HG03135 (cell line): ENCODE measurements around the gene HDAC4.

Experiments
- ATAC-seq: cut with Tn5 transposase; IDR thresholded peaks from one replicate; pipeline ENCODE4 v1.9.1; 2021; ENCODE audit warnings: mild to moderate bottlenecking, moderate library complexity; ENCODE audit not compliant: unreplicated experiment

HDAC4 gene

DNA sequence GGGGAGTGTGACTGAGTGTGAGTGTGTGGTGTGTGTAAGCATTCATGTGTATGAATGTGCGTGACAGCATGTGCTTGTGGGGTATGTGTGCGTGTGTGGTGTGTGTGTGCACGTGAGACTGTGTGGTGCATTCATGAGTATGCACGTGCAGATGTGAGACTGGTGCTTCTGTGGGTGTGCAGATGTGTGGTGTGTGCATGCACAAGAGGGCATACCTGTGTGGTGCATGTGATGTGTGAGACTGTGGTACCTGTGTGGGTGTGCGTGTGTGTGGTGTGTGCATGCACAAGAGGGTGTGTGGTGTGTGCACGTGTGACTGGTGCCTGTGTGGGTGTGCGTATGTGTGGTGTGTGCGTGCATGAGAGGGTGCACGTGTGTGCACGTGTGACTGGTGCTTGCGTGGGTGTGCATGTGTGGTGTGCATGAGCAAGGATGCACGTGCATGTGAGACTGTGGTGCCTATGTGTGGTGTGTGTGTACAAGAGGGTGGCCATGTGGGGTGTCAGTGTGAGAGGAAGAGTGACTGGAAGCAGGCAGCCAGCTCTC lies 339.6 kb downstream of the HDAC4 start:
- no peak for ATAC-seq

DNA sequence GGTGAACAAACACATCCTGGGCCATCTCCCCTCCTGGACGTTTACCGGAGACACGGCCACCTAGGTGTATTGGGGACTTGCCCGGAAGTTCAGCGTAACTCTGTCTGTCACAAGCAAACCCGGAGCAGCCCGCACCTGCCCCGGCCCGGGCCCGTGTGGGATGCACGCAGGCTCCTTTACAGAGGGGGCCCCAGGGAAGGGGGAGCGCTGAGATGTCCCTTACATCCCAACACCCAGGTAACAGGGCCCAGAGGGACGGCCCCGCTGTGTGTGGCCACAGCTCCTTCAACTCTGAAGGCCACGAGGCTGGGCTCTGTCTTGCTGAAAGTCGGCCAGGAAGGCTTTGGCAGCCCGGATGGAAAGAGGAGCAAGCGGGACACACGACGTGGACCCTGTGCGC lies 340.1 kb downstream of the HDAC4 start:
- ATAC-seq, result no peak

DNA sequence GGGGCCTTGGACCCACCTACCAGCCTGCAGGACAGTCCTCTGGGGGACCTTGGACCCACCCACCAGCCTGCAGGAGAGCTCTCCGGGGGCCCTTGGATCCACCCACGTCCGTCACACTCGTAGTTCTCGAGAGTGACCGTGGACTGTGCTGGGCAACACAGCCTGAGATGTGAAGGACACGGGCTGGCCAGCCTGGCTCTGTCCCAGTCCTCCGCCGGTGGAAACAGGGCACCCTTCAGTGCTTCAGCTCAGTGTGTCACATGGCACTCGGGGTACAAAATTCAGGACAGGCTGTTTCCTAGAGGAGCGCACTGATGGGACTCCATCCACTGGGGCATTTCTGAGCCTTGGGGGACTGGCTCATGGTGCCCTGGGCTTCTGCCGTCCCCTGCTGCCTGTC lies 341.0 kb downstream of the HDAC4 start:
- ATAC-seq, result no peak

DNA sequence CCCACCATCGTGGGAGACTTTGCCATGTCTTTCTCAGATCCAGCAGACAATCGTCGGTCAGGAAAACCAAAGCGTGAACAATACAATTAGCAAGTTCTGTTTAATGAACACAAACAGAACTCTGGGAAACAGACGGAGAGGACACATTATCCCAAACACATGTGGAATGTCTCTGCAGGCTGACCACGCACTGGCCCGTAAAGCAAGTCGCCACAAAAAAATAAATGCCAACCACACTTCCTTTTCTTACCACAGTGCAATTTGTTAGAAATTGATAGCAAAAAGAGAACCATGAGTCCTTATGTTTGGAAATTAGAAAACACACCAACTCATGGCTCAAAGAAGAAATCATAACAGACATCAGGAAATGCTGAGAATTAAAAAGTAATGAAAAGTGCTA lies 342.1 kb downstream of the HDAC4 start:
- ATAC-seq, result no peak

DNA sequence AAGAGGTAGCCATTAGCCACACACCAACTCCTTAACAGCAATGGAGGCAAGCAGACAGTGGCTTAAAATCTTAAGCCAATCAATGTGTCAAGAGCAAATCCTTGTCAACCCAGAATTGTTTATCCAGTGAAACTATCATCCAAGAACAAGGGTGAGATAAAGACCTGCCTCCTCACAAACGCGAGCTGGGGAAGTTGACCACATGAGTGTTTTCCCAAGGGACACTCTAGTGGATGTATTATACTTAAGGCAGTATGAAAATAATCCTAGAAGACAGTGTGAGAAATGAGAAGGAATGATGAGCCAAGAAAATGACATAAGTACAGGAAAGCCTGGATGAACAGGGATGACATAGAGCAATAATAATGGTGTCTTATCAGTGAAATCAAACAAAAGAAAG lies 343.3 kb downstream of the HDAC4 start:
- ATAC-seq, result no peak

DNA sequence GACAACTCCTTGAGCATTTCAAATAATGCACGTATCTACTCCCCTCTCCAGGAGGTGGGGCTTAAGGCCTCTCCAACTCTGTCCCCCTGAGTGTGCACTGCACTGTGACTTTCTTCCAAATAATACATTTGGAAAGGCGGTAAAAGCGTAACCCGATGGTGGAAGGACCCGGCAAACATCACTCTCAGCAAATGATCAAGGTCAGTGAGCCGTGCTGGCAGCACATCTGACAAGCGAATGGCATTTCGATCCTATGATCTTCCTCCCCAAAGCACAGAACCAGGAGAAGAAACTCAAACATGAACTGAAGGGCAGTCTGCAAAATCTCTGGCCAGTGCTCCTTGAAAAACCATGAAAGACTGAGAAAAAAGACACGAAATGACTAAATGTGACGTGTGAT lies 344.2 kb downstream of the HDAC4 start:
- ATAC-seq, result no peak

DNA sequence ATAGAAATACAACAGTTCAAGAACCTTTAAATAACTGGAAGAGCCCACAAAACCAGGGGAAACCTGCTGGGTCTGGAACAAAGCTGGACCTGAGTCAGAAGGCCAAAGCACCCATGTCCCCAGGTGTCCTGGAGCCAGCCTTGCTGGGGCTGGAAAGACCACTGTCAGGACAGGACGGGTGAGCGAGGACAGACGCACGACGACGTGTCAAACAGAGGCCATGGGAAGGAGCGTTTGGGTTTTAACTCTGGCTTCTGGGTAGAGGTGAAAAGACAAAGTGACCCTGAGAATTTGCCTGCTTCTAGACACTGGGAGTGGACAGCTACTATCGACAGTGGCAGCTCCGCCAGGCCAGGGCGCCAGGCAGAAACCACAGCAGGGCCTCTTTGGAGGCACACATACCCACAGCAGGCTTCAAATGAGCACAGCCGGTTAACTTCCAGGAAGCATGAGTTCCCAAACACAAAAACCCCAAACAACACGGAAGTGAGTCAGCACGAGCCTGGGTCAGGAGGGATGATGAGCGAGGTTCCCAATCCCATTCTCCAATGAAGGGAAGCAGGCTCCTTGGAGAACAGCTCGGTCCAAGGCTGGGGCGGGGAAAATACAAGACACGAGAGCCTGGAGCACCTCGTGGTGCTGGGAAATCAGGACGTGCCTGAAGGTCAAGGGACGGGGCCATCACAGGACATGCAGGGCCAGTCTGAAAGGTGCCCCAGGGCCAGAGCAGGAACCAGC lies 344.9 kb downstream of the HDAC4 start:
- ATAC-seq, result no peak

DNA sequence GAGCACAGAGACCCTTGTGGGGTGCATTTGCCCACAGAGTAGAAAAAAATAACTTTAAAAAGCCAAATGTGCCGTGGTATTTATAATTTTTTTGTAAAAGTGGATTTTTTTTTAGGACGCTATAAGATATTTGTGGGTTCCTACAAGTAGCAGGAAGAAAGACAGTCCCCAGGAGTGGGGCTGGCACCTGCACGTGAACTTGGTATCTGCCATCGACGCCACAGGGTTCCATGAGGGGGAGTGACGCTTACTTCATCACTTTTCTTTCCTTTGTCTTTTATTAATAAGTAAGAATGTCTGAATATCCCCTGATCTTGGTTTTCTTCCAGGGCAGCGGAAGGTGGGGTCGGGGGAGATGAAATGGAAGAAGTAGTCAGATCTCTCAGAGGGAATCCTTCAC lies 345.9 kb downstream of the HDAC4 start:
- ATAC-seq, result no peak

DNA sequence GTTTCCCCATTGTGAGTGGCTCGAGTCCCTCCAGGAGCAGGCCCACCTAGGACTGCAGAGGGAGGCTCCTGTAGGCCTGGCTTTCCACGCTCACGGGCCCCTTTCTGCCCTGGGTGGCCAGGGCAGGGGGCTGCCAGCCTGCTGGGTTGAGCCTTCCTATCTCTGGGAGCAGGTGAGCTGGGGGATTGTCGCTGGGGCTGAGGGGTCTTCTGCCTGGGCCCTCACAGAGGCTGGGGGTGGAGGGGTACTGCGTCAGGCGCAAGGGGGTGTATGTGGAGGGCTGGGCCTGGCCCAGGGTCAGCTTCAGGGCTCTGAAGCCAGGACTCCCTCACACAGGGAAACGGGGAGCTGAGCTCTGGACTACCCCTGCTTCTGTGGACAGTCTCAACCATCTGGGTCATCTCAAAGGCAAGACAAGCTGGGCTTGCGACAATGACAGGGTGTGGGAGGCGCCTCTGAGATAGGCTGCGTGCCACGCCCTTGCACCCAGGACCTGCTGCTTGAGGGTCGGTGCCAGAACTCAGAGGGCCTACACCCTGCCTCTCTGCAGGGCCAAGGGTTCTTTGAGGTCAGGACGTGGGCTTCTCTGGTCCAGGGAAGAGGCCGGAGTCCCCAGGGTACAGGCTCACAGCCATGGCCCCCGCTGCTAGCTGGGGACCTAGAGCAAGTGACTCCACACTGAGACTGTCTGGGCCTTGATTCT lies 346.9 kb downstream of the HDAC4 start:
- no peak for ATAC-seq

DNA sequence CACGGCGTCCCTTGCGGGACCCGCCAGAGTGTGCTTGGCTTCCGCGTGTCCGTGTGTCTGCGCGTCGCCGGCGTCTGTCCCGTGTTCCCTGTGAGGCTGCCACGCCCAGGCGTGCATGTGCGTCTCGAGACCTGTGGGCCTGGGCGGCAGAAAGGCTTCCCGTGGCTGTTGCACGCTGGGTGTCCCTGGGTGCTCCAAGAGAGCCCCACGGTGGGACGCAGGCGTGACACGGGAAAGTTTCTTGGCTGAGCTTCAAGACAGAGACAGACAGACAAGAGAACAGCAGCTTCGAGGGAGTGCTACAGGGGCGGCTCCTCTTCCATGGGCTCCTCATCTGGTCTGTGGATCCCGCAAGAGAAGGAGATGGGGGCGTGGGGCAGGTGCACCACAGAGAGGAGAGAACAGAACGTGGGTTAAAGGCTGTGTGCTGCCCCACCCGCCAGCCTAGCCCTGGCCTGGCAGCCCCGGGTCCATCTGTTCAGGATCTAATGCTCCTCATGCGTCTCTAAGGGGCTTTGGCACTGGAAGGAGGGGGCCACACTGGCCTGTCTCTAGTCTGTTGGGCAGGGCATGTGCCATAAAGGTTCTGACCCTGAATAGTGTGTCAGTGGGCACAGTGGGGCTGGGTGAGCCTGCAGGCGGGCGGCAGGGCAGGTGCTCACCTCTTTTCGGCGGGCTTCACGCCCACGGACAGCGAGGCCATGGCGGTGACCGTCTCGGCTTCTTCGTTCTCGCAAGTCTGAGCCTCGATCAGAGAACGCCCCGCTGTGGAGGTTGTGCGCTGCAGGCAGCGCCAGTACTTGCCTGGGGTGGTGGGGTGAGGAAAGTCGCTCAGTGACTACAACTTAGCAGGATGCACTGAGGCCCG lies 347.8 kb downstream of the HDAC4 start:
- no peak for ATAC-seq

DNA sequence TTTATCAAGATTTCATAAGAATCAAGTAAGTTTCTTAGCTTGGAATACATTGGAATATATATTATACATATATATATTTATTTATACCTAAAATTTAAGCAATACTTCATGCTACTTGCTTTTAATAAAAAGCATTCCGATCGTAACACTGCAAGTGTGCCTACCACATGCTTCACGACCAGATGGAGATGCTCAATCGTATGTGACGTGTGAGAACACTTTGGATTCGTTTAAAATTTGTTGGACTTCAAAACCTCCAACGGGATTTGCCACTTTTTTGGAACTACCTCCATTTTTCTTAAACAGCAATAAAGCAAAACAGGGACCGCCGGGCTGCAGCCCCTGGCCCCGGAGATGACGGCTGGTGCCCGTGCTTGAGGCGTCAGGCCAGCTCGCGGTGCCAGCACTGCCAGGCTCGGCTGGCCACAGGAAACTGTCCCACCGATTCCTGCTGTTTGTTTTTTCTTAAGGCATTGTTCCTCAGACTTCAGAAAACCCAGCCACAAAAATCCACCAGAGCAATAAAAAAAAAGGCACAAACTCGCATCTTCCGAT lies 348.9 kb downstream of the HDAC4 start:
- no peak for ATAC-seq

DNA sequence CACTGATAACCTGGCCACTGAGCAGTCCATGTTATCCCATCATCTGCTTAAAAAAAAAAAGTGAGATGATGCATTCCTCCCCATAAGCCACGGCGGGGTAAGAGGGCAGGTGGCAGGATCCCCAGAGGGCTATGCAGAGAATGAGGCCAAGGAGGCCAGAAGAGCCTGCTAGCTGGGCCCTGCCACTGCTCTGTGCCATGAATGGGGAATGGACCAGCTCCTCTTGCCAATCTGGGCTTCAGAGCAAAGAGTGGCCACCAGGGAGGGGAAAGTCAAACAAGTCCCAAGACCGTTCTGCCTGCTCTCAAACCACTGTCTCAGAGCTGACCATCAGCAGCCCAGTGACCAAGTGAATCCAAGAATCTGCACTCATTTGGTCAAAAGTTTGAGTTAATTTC lies 350.6 kb downstream of the HDAC4 start:
- no peak for ATAC-seq

DNA sequence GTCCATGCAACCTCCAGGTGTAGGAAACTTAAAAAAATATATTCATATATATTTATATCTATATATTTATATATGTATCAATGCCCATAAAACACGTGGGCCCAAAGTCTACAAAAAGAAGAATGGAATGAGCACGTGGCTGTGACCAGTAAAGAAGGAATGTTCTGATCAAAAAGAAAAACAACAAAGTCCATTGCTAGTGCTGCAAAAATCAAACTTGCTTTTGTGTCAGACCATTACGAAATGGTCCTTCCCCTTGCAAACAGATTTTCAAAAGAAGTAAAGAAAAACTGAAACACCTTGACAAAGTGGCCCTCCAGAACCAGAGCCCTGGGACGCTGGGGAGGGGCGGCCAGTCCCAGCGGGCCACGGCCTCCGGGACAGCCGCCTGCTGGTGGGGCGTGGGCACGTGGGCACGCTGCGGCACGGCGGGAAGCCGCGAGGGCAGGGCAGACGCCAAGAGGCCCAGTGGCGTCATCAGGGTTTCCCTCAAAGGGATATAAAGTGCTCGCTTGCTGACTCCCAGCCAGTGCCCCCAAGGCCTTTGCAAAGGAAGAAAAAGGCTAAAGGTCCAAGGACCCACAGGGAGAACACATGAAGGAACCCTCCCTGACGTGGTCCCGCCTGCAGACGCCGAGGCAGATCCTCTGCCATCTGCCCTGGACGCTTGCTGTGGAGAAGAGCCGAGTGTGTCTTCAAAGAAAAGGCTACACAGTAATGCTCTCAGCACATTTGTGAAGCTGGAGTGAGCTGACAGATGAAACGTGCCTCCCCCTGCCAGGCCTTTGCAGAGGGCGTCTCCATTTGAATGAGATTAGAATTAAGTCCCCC lies 351.2 kb downstream of the HDAC4 start:
- no peak for ATAC-seq

DNA sequence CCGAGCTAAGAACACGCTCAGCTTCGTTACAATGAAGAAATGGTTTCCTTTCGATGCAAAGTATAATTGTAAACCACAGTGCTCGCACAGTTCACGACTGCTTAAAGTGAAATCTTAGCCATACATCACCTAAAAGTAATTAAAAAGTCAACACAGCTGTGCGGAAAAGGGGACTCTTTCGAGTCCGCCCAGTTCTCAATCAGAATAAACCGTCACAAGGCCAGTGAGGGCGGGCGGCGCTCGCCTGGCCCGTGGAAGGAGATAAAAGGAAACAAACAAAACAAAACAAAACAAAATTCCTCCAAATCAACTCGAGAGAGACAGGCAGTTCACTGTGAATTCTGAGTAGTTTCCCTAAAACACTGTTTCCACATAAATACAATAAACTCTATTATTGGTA lies 352.1 kb downstream of the HDAC4 start:
- no peak for ATAC-seq

DNA sequence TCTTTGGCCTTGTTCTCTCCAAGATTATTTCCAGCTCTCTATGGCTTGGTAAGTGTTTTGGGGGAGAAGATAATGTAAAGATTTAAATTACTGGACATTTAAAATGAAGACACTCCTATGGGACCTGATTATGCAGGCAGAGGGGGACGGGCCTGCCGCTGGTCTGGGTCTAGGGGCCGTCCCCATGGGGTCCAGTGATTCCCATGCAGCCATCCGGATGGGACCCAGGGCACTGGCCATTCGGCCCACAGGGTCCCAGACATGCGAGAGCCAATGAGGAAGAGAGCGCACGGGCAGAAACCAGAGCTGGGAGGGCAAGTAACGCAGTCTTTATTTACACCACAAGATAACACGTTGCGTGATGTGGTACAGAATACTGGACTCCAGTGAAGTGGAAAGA lies 353.0 kb downstream of the HDAC4 start:
- ATAC-seq, result no peak

DNA sequence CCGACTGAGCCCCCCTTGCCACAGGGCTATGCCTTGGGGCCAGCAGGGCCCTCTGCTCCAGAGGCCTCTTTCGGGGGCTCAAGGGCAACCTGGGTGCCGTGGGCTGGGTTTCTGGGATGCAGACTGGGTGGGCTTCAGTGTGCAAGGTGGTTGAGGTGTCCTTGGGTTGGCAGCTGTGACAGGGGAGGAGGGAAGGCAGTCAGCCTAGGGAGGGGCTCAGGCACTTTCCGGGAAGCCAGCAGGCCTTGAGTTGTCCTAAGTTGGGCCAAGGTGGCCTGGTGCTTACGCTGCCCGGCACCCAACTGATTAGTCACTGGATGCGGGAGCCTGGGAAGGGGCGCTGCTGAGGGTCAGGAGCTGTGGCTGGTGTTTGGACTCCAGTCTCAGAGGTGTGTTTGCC lies 353.4 kb downstream of the HDAC4 start:
- ATAC-seq, result no peak

DNA sequence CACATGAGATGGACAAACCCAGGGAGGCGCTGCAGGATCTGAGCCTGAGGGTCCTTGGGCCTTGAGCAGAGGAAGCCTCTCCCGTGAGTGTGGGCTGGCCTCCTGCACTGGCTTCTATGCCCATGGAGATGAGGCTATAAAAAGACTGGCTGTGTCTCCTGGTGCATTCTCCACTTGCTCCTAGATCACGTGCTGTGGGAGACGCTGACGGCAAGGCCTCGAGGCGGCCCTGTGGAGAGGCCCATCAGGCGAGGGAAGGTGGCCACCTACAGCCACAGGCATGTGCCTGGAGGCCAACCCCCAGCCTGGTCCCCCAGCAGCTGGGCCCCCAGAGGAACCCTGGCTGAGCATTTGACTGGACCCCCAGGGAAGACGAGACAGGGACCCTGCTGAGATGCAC lies 354.0 kb downstream of the HDAC4 start:
- ATAC-seq, result no peak

DNA sequence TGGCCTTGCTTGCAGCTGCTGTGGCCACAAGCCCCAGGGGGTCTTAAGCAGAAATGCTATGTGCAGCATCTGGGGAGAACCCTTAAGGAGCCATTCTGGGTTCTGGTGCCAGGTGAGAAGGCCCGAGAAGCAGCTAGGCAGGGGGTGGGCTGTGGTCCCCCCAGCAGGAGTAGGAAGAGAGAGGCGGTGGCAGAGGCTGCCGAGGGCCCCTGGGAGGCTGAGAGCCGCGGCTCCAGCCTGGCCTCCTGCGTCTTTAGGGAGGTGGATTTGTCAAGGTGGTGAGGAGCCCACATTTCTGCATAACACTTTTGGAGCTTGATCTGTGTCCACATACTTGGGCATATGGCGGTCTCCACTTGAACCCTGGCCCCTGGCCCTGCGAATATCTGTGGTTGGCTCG lies 356.5 kb downstream of the HDAC4 start:
- no peak for ATAC-seq

DNA sequence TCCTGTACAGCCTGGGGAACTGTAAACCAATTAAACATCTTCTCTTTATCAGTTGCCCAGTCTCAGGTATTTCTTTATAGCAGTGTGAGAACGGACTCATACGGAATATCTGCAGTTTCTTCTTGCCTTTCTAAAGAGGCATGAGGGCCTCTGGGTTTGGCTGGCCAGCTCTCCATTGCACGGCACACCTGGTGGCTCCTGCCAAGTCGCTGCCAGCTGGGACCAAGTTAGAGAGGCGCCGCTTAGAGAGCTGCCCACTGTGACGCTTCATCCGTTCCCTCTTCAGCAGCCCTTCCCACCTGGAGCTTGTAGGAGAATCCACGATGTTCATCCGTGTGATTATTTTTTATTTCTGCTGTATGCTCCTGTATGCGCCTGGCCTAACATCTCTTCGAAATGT lies 357.5 kb downstream of the HDAC4 start:
- ATAC-seq, result no peak

DNA sequence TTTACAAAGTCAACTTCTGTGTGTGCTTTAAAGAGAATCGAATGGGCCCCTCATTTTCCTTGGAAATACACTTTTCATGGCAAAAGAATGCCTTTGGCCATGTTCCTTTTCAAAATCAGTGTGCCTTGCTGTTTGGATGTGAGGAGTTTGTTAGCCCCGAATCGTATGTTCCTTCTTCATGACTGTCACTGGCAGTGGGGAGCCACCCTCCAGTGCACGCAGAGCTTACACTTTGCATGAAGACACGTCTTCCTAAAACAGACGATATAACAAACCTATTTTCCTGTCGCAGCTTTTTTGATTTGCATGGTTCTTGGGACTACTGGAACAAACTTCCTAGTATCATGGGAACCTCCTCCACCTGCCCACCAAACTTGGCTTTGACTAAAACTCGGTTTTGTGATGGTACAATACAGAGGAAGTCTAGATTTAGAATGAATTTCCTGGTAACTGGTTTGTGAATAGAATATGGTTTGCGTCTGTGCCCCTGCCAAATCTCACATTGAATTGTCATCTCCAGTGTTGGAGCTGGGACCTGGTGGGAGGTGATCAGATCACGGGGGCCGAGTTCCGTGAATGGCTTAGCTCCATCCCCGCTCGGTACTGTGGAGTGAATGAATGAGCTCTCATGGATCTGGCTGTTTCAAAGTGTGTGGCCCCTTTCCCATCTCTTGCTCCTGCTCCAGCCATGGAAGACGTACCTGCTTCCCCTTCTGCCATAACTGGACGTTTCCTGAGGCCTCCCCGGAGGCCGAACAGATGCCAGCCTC lies 358.1 kb downstream of the HDAC4 start:
- no peak for ATAC-seq
